GM18870 (cell line): Measurements from ENCODE around the gene DDX41.

Experiments used
- ATAC-seq: cut with Tn5 transposase; IDR thresholded peaks from one replicate; pipeline ENCODE4 v1.9.1; 2021; ENCODE audit warnings: moderate library complexity; ENCODE audit not compliant: unreplicated experiment

DDX41 gene

DNA sequence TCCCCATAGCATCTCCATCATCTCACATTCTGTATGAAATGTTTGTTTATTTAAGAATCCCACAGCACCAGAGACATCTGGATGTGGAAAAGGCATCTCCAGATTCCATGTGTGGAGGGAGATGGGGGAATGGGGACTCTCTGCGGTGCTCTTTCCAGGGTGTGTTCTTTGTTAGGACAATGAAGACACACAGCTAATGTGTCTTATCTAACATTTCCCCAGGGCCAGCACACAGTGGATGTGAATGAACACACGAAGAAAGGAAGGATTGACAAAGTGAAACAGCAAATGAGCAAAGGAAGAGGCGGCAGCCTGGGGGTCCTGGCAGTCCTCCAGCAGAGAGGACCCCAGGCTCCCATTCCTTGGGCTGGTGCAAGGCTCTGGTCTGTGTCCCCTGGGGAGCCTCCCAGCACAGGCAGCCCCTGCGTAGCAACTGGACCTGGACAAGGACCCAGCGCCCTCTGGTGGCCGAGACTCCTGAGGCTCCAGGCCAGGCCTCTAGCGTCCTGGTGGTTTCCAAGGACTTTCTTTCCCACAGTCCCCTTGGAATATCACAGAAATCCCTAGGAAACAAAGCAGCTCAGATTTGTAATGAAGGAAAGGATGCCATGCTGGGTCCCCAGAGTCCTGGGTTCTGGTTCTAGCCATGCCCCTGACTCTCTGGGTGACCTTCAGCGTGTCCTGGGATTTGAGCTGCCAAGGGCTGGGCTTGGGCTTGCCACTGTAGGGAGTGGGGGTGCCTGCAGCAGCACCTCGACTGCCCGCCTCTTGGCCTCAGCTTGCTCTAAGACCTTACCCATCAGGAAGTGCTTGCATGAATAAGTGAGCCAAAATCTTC lies 15.9 kb downstream of the DDX41 start:
- no peak for ATAC-seq

DNA sequence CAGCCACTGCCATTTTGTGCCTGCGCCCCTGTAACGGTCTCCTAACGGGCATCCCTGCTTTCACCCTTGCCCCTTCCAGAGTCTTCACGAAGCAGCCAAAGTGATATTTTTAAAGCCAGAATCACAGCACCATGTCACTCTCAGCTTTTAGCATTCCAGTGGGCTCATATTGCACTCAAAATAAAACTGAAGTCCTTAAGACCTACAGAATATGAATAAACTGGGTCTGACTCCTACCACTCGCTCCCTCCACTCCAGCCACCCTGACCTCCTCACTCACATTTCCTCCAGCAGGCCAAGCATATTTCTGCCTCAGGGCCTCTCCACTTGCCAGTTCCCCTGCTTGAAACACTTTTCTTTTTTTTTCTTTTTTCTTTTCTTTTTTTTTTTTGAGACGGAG lies 16.9 kb downstream of the DDX41 start:
- ATAC-seq, result no peak

DNA sequence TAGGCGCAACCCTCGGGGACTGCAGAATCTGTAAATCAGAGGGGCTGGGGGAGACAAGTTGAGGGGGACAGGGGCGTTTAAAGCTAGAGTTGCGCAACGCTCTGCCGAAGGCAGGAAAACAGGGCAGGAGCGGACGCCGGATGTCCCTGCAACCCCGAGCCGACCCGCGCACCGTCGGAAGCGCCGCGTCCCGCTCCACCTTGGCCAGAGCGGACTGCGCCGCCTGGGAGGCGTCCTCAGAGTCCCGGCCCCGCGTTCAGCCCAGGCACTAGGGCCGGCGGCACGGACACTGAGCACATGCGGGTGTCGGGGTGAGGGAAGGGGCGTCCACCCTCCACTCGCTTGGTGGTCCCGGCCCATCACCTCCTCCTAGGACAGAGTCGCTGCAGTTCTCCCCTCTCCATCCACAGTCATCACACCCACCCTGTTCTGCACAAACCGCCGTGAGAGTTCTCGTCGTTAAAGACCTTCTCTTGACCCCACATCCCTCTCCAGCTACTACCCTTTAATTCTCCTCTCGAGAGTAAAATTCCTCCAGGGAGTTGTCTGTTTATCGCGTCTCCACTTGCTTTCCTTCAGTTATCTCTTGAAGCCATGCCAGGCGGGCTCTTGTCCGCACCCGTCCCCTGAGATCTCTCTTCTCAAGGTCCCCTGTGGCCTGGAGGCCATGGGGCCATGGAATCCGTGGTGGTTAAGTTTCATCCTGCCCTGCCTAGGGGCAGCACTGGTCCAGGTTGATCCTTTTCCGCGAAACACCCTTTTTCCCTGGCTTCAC lies 18.6 kb downstream of the DDX41 start:
- ATAC-seq, result no peak

DNA sequence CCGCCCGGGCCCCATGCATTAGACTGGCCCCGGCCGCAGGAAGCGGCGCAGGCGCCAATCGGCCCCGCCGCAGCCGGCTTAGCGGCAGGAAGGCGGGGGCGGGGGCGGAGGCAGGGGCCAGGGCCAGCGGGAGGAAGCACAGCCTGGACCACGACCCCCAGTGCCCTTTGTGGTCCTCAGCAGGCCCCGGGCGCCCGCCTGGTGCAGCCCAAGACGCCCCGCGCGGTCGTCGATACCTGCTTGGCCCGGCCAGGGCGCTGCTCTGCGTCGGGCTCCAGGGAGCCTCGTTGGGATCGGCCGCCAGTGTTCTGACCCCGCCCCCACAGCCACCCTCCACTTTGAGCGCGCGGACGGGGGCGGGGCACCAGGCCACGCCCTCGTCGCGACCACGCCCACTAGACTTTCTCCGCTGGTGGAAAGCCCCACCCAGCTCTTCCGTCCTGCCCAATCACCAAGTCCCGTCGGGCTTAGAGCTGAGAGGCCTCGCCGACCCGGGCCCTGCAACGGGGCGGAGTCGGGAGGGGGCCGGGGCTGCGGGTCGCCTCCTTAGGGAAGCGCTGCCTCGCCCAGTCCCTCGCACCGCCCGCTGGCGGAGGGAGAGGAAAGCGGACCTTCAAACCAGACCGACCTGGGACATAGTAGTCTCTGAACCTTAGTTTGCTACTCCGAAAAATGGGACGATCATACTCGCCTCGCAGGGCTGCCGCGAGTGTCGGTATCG lies 19.3 kb downstream of the DDX41 start, which contains the start of gene PDLIM7:
Gene PDLIM7, minus strand, starts transcription at position 313 of the 721 bp plus-strand sequence. CDS start 1,092 bp downstream, outside the sequence.
- ATAC-seq, result peak; percentile 55

DNA sequence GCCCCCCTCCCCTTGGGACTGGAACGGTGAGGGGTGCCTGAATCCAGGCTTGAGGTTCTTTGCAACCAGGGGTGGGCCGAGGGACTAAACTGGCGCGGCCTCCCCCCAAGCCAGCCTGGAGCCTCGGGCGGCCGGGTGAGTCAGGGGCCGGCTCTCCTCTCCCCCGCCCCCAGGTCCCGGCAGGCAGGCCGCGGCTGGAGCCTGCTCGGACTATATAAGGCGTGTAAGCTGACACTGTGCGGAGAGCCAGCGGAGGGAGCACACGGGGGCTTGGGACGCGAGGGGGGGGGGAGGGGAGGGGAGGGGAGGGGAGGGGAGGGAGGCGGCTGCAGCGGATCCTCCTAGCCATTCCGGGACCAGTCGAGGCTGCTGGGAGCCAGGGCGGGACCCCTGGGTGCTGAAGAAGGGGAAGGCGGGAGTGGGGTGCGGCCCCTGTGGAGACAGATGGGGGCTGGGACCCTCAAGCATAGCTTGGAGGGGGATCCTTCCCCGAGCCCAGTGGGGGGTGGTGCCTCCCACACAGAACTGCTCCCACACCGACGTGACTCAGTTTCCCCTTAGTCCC lies 20.0 kb downstream of the DDX41 start:
- ATAC-seq, result no peak

DNA sequence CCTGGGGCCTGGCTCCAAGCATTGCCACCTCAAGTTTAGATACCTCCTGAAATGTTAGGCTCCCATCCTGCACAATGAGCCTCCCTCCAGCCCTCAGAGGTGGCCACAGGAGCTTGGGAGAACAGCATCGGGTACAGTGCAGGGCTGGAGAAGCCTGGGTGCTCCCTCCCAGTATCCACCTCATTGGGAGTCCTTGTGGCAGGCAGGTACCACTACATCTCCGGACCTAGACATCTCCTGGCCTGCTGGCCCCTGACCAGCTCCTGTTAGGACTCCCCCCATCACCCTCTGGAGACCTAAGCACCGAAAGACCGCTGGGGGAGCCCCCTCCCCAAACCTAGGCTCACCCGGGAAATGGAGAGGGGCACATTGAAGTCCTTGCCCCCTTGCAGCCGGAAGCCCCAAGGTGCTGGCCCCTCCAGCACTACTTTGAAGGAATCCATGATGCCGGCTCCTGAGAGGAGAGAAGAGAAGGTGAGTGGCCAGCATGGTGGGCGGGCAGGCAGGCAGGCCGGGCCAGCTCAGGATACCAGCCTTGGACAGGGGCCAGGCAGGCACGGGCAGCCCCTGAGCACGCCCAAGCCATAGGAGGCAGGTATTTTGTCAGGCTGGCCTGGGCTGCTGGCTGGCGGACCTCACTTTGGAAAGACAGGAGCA lies 20.6 kb downstream of the DDX41 start:
- no peak for ATAC-seq

DNA sequence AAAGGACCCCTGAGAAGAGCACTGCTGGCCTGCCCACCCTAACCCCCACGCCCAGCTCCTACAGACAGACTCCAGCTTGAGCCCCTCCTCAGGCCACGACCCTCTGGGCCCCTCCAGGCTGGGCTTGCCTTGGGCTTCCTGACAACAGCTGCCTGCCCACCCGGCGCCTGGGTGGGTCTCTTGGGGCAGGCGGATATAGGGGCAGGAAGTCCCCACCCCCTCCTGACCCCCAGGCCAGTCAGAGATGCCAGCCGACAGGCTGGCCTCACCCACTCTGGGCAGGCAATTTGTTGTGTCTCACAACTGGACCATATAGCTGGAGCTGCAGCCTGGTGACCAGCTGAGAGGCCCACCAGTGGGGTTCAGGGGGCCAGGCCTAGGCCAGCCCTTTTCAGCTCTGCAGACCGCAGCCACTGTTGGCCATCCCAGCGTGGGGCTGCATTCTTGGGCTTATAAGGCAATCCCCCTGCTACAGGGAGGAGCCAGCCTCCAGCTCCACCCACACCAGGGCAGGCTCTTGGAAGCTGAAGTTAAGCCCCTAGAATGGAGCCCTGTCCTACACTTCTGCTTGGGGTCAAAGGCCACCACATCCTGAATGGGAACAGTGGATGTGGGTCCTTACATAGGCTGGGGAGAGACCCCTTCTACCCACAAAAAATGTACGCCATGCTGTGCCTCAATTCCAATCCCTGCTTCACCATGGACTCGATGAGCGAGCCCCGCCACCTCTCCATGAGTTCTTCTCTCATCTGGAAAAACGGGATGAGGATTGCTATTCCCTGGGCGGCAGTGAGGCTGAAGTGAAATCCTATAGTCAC lies 21.3 kb downstream of the DDX41 start:
- ATAC-seq, result no peak

DNA sequence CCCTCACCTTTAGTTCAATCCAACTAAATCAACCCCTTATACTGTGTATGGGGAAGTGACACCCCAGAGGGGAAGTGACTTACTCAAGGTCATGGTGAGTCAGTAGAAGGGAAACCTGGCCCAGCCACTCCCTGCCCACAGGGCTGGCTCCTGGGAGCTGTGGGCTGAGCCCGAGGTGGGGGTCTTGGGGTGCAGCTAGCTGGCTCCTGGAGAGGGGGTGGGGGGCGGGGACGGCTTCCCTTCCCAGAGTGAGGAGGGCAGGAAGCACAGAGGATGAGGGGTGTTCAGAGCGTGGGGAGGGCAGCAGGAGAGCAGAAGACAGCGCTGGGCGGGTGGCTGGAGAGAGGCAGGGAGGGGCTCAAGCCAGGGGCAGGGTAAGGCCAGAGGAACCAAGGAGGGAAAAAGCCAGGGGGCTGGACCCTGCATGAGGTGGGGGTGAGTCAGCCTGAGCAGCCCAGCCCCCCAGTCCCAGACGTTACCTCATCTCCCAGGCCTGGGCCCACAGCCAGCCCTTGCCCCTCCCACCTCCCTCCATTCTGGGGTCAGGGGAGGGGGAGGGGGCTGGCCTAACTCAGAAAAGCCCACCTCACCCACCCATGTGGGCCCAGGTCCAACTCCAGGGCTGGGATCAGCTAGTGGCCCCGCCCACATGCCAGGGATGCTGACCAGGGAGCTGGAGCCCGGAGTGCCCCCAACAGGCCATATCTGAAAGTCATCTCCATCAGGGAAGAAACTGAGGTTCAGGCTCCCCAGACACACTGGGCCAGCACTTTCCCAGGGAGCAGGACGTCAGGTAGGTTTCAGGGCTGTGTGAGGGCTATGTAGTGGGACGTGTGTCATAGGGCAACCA lies 22.2 kb downstream of the DDX41 start:
- no peak for ATAC-seq

DNA sequence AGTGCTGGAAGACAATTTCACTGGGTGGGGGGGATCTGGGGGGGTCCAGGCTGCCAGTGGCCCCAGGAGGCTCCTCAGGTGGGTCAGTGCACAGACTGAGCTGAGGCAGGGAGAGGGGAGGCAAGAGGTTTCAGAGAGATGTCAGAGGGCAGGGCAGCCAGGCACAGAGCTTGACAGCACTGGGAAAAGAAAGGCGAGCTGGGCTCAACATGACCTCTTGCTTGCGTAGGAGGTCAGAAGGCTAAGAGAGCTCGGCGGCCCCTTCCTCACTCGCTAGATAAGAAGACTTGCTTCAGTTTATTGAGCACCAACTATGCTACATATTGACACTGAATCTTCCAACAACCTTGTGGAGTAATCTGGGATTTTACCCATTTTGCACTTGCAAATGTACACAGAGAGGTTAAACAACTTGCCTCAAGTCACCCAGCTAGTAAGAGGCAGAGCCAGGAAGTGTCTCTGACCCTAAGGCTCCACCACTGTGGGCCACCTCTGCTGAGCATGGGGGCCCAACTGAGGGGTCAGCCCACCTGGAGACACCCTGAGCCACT lies 22.9 kb downstream of the DDX41 start:
- ATAC-seq, result no peak

DNA sequence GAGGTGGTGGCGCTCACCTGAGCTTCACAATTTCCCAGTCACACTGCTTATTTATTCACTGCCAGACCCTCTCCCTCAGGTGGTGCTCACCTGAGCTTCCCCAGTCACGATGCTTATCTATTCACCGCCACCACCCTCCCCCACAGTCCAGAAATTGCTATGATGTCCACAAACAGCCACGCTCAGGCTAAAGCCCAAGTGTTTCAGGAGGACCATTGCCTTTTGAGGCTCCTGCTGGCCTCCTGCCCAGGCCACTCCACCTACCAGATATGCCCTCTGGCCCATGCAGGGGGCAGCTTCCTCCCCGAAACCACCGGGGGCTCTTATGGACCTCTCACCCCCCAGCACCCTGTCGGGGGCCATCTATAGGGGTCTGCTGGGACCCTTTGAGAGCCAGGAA lies 23.9 kb downstream of the DDX41 start:
- no peak for ATAC-seq

DNA sequence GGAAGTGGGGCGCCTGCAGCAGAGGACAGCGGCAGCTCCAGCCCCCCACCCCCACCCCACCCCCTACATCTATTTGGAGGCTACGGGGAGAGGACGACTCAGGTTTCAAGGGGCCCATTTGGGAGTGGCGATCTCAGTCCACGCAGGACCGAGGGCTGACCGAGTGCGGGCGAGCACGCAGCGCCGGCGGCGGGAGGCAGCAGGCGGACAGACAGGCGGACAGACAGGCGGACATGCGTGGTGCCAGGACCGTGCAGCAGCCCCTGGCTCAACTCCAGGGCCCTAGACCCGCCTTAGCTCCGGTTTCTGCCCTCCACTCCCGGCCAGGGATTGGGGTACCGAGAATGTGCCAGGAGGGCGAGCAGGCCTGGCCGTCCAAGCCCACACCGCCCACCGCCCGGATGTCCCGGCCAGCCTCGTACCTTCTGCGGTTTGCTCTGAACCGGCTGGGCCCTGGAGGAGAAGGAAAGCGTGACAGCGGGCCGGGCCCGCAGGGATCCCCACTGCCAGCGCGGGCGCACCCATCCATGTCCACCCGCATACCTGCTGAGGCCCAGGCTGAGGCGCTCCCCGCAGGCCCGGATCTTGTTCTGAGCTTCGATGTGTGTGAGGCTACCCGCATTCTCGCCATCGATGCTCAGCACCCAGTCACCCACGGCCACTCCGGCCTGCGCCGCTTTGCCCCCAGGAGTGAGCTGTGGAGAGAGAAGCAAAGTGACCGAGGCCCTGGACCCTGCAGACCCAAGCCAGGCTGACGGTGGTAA lies 24.6 kb downstream of the DDX41 start:
- no peak for ATAC-seq

DNA sequence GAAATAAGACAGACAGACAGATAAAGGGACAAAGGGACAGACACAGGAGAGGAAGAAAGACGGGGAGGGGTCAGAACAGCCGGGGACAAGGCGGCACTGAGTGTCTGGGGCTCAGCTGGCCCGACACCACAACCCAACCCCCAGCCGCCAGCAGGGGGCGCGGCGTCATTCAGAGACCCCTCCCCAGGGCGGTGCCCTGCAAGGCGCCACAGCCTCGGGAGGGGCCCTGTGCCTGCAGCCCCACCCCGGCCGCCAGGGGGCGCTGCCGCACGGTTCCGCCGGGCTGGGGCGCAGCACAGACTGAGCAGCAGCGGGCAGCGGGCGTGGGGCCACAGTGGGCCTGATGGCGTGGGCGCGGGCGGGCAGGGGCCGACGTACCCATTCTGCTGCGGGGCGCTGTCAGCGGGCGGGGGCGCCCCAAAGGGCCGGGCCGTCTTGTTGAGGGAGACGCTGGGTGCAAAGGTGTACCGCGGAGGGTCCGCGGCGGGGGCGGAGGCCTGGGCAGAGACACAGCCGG lies 25.3 kb downstream of the DDX41 start:
- ATAC-seq, result no peak

DNA sequence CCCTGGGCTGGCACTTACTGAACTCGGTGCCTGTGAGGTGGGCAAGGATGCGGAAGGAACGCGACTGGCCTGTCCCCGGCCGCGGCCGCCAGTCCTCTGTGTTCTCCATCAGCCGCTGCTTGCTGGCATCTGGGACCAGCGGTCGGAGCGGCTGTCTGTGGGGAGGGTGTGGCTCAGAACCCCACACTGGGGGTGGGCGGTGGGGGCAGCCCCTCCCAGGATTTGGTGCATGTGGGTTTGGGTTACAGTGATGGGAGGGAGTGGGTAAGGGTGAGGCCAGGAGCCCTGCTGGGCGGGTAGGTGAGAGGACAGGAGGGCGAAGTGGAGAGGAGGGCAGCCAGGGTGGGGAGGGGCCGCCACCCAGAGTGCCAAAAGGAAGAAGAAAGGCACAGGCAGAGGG lies 25.8 kb downstream of the DDX41 start:
- no peak for ATAC-seq

DNA sequence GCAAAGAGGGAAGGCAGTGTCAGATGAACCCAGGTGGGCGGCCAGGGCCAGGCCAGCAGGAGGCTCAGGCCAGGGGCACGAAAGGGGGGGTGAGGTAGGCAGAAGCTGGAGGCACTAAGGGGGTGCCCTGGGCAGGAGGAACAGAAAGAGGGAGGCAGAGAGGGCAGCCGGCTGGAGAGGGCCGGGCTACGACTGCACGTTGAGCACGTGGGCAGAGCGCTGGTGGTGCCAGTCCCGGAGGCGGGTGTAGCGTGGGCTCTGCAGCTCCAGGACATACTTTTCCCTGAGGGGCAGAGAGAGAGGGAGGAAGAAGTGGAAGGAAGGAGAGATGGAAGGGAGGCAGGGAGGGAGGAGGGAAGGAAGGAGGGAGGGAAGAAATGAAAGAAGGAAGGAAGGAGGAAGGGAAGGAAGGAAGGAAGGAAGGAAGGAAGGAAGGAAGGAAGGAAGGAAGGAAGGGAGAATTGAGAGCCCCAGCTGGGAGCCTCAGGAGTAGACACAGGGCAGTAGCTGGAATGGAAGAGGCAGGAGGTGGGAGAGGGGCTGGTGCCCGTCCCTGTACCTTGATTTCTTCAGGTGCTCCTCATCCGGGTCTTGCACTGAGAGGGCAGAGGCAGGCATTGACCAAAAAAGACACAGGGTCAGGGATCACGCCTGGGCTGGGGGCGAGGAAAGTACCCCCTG lies 26.3 kb downstream of the DDX41 start:
- no peak for ATAC-seq

DNA sequence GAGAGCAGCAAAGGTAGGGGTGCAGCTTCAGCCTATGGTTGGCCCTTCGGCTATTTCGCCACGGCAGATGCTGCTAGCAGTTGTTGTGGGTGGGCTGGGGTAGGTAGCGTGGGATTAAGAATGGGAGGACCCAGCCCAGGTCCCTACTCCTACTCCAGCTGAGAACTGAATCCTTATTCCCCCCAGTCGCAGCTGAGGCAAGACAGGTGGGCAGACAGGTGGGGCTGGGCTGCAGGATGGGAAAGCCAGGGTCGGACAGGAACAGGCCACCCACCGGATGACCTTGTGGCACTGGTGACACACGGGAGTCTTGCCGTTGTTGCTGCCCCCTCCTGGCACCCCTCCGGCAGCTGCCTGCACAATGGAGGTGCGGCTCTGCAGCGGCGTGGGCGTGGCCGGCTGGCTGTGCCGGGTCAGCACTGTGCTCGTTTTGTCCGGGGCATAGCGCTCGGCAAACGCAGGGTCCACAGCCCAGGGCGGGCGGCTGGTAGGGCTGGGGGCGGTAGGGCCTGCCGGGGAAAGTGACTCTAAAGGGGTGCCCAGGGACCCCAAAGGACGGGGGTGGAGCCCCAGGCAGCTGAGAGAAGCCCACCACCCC lies 27.5 kb downstream of the DDX41 start:
- no peak for ATAC-seq

DNA sequence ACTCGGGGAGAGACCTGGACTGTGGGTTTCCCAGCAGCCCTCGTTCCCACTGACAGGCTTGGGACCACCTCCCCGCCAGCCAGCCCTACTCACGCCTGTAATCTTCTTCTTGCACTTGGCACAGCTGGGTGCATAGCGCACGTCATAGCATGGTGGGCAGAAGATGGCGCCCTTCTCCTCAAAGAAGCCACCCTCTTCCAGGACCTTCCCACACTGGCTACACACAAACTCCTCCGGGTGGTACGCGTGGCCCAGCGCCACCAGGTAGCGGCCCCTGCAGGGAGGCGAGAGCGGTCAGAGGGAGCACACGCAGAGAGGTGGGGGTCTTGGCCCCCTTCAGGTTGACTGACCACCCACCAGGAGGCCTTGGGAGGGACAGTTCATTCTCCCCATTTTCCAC lies 28.8 kb downstream of the DDX41 start:
- no peak for ATAC-seq

DNA sequence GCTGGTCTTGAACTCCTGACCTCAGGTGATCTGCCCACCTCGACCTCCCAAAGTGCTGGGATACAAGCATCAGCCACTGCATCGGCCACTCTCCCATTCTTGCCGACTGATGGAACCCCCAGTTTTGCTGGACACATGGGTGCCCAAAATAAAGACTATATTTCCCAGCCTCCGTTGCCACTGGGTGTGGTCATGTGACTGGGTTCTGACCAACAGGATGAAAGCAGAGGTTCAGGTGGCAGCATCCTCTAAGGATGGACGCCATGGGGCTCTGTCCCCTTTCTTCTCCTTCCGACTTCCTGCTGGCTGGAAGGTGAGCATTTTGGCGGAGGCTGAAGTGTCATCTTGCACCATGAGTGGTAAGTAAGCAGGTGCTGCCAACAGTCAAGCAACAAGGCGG lies 29.6 kb downstream of the DDX41 start:
- no peak for ATAC-seq
